Skeletal muscle tissue (tissue), 4 donors: ENCODE measurements around the gene ITGB3BP. TPM values are rescaled to one million over a fixed set of nuclear protein-coding genes. Genes with fewer than 3 reads are reported as not detected.
"Not testable (repeated sequence)": the region's sequence is repeated elsewhere in the genome, so short reads cannot be mapped to it uniquely, and the experiment has no call there.

Experiments used
- H3K27ac ChIP-seq: one replicate; pipeline ENCODE4 v1.7.0; 2013; ENCODE audit warnings: mild to moderate bottlenecking, low read depth, low read length, inconsistent platforms
- H3K27me3 ChIP-seq, 3 donors: one replicate each; pipeline ENCODE4 v1.7.0; 2013; ENCODE audit warnings: low read length in 3 of 3; ENCODE audit not compliant: control insufficient read depth in 3 of 3, insufficient read depth in 3 of 3
- H3K36me3 ChIP-seq, 3 donors: one replicate each; pipeline ENCODE4 v1.7.0; 2013; ENCODE audit warnings: low read length in 3 of 3; ENCODE audit not compliant: control insufficient read depth in 3 of 3, insufficient read depth in 3 of 3
- H3K4me1 ChIP-seq, 3 donors: one replicate each; pipeline ENCODE4 v1.7.0; 2013; ENCODE audit warnings: low read length in 3 of 3, mild to moderate bottlenecking in 3 of 3; ENCODE audit not compliant: control insufficient read depth in 3 of 3, insufficient read depth in 3 of 3
- H3K4me3 ChIP-seq, 3 donors: one replicate each; pipeline ENCODE4 v1.7.0; 2013; ENCODE audit warnings: low read length in 3 of 3
- H3K9ac ChIP-seq, 3 donors: one replicate each; pipeline ENCODE4 v1.7.0; 2013; ENCODE audit warnings: low read length in 3 of 3, mild to moderate bottlenecking in 3 of 3, moderate library complexity in 2 of 3, low read depth in 1 of 3
- H3K9me3 ChIP-seq, 3 donors: one replicate each; pipeline ENCODE4 v1.7.0; 2013; ENCODE audit warnings: low read length in 3 of 3; ENCODE audit not compliant: control insufficient read depth in 3 of 3
- total RNA-seq: library from RNA; depleted of rRNA; stranded (reverse); fragments of >200 nt; gene quantifications from one replicate; pipeline ENCODE4 v1.2.3, GENCODE V29; 2014
- donor health status: Osteomylitis.

The ITGB3BP gene
- total RNA-seq, 1 donor from 2014 or later = 14.1 TPM

DNA sequence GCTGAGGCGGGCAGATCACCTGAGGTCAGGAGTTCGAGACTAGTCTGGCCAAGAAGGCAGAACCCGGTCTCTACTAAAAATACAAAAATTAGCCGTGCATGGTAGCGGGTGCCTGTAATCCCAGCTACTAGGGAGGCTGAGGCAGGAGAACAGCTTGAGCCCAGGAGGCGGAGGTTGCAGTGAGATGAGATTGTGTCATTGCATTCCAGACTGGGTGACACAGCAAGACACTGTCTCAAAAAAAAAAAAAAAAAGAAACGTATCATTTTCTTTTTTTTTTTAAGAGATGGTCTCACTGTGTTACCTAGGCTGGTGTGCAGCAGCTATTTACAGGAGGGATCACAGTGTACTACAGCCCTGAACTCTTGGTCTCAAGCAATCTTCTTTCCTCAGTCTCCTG lies 47.3 kb downstream of the ITGB3BP start:
- no peak overlapping the region for H3K27ac ChIP-seq
- H3K4me1 ChIP-seq = no peaks in the 10 kb centered on the region
- no peak overlapping the region for H3K4me3 ChIP-seq
- no peaks in the 10 kb centered on the region for H3K27me3 ChIP-seq
- no peaks in the 10 kb centered on the region for H3K9me3 ChIP-seq
- no peak overlapping the region for H3K9ac ChIP-seq
- peaks cover 0 to 2% (median 0%) of the 10 kb centered on the region in 3 donors for H3K36me3 ChIP-seq

DNA sequence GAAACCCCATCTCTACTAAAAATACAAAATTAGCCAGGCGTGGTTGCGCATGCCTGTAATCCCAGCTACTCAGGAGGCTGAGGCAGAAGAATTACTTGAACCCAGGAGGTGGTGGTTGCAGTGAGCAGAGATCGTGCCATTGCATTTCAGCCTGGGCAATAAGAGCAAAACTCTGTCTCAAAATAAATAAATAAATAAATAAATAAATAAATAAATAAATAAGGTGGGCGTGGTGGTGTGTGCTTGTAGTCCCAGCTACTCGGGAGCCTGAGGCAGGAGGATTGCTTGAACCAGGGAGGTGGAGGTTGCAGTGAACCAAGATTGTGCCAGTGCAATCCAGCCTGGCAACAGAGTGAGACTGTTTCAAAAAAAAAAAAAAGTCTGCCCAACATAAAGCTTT lies 54.3 kb downstream of the ITGB3BP start:
- H3K9me3 ChIP-seq, H3K4me1 ChIP-seq, H3K4me3 ChIP-seq, H3K36me3 ChIP-seq, H3K27ac ChIP-seq, H3K27me3 ChIP-seq, H3K9ac ChIP-seq: not testable (repeated sequence)

DNA sequence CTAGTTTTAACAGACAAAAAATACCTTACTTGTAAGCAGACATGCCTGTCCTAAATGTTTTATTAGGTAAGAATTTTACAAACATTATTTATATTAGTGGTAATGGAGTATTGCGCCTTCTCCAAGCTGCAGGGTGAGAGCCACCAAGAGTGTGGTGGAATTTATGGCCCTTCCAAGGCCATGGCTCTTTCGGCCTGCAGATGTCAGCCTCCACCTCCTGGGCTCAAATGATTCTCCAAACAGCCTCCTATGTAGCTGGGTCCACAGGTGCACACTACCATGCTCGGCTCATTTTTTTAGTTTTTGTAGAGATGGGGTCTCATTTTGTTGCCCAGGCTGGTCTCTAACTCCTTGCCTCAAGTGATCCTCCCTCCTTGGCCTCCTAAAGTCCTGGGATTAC lies 56.3 kb downstream of the ITGB3BP start:
- no peaks in the 10 kb centered on the region for H3K36me3 ChIP-seq
- no peak overlapping the region for H3K9ac ChIP-seq
- no peaks in the 10 kb centered on the region for H3K27me3 ChIP-seq
- no peak overlapping the region for H3K27ac ChIP-seq
- no peak overlapping the region for H3K4me3 ChIP-seq
- no peaks in the 10 kb centered on the region for H3K4me1 ChIP-seq
- H3K9me3 ChIP-seq = peaks cover 0 to 4% (median 0%) of the 10 kb centered on the region in 3 donors

DNA sequence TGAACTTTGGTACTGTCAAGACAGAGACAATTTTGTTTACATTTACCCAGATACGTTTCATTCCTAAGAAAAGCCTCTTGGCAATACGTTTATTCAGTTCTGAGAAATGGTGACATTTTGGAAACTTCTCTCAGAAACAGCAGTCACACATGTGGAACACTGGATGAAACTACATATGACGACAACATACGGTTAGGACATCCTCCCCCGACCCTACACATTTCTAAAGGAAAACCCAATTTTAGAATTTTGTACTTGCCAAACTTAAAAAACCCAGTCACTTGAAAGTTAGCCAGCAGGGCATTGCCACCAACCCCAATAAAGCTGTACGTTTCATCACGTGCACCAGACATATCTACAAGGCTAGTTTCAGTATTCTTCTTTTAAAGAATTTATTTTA lies 56.8 kb downstream of the ITGB3BP start:
- Histone ChIP-seq H3K36me3 (no peaks in the 10 kb centered on the region), H3K27ac (no peak overlapping the region), H3K9me3 (peaks cover 0 to 9% (median 0%) of the 10 kb centered on the region in 3 donors)

DNA sequence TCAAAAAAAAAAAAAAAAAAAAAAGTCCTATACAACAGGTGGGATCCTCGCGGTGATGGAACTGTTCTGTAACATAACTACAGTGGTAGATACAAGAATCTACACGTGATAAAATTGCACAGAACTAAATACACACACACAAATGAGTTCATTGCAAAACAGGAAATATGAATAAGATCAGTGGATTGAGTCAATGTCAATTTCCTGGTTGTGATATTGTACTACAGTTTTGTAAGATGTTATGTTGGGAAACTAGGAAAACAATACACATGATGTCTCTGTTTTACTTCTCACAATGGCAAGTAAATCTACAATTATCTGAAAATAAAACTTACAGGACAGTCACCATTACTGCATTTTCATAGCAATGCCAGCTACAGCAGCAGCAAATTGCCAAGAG lies 59.8 kb downstream of the ITGB3BP start:
- Histone ChIP-seq H3K27ac (no peak overlapping the region), H3K4me3 (no peak overlapping the region), H3K4me1 (no peaks in the 10 kb centered on the region)

More for the DNA sequence above, 56.8 kb downstream of the ITGB3BP start:
- H3K9ac ChIP-seq = no peak overlapping the region
- no peaks in the 10 kb centered on the region for H3K4me1 ChIP-seq
- no peak overlapping the region for H3K4me3 ChIP-seq
- no peaks in the 10 kb centered on the region for H3K27me3 ChIP-seq

DNA sequence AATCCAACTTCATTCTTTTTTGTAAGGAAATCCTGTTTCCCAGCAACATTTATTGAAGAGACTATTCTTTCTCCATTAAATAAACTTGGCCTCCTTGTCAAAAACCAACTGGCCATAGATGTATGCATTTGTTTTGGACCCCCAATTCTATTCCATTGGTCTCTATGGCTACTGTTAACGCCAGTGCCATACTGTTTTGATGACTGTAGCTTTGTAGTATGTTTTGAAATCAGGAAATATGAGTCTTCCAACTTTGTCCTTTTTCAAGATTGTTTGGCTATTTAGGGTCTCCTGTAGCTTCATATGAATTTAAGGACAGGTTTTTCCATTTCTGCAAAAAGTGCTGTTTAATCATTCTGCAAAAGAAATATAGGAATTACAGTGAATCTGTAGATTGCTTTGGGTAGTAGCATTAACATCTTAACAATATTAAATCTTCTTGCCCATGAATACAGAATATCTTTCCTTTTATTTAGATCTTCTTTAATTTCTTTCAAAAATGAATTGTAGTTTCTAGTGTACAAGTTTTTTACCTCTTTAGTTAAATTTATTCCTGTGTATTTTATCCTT lies 61.3 kb downstream of the ITGB3BP start:
- Histone ChIP-seq H3K9ac (no peak overlapping the region), H3K4me1 (no peaks in the 10 kb centered on the region), H3K27ac (no peak overlapping the region), H3K27me3 (no peaks in the 10 kb centered on the region), H3K9me3 (peaks cover 0 to 9% (median 0%) of the 10 kb centered on the region in 3 donors), H3K4me3 (no peak overlapping the region), H3K36me3 (no peaks in the 10 kb centered on the region)

More for the DNA sequence above, 59.8 kb downstream of the ITGB3BP start:
- H3K9ac ChIP-seq = no peak overlapping the region
- H3K9me3 ChIP-seq = peaks cover 0 to 9% (median 0%) of the 10 kb centered on the region in 3 donors
- no peaks in the 10 kb centered on the region for H3K27me3 ChIP-seq
- H3K36me3 ChIP-seq = no peaks in the 10 kb centered on the region

DNA sequence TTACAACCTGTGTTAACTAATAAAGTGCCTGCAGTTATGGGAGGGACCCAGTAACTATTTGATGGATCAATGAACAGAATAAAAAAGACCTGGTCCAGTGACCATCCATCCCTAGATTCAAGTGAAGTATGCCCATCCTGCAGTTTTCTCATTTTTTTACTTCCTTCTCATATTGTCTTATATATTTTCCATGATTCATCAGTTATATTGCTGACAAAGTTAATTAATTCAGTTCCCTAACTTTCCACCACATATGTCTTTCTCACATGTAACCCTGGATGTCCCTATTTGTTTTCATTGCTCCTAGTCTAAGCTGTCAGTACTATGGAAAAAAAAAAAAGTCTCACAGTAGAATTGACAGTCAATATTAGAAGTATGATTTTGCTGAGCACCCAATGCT lies 64.3 kb downstream of the ITGB3BP start:
- no peaks in the 10 kb centered on the region for H3K36me3 ChIP-seq
- H3K4me1 ChIP-seq = no peaks in the 10 kb centered on the region
- no peak overlapping the region for H3K27ac ChIP-seq
- no peaks in the 10 kb centered on the region for H3K27me3 ChIP-seq
- H3K4me3 ChIP-seq = no peak overlapping the region
- no peak overlapping the region for H3K9ac ChIP-seq
- H3K9me3 ChIP-seq = peaks cover 0 to 9% (median 0%) of the 10 kb centered on the region in 3 donors

DNA sequence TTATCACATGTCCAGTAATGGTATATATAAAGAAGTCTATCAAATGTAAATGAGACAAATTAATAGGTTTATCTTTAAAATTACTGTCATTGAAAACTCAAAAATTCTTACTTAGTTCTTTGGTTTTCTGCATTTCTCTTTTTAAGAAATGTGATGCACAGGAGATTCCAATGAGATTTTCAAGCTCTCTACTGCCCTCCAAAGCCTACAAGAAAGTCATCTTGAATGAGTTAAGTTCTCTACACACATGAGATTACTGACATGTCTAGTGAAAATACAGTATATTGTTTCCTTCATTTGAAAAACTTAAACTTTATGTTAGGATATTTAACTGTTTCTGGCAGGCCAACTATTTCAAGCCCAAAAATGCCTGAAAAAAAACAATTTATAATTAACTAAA lies 68.8 kb downstream of the ITGB3BP start:
- Histone ChIP-seq H3K27ac (no peak overlapping the region), H3K36me3 (no peaks in the 10 kb centered on the region), H3K4me1 (no peaks in the 10 kb centered on the region), H3K27me3 (no peaks in the 10 kb centered on the region), H3K9me3 (no peaks in the 10 kb centered on the region), H3K4me3 (no peak overlapping the region), H3K9ac (no peak overlapping the region)

DNA sequence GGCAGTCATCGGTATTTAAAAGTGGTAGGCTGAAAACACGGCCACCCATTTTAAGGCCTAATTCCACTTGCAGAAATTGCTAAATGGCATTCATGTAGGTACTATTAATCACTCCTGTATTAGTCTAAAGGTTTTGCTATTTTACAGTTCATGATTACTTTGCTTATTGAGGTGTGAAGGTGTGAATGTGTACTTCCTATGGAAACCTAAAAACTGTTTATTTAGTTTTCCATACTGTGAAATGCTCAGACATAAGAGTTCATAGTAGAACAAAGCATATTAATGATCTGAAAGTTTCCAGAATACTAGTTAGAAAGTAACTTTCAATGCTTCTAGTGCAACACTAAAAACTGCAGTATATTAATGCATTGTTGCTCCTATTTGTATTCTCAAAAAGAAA lies 69.8 kb downstream of the ITGB3BP start:
- H3K9me3 ChIP-seq = no peaks in the 10 kb centered on the region
- H3K4me1 ChIP-seq = no peaks in the 10 kb centered on the region
- H3K9ac ChIP-seq = no peak overlapping the region
- H3K36me3 ChIP-seq = no peaks in the 10 kb centered on the region
- no peak overlapping the region for H3K27ac ChIP-seq
- H3K27me3 ChIP-seq = no peaks in the 10 kb centered on the region
- no peak overlapping the region for H3K4me3 ChIP-seq

DNA sequence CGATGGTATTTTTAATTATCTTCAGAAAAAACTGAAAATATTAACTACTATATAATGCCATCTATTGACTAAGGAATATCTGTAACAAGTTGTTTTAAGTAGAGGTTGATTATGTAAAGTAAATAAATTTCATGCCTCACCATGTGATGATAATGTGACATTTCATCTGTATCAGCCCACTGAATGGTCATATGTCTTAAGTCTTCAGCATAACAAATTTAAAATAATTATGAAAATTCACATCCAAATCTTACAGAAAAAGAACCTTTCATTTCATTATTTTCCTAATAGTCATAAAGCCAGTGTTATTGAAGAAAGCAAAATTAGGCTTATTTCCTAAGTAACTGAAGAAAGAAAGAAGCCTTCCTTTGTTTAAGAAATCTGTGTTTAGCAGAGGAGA lies 72.6 kb downstream of the ITGB3BP start:
- no peaks in the 10 kb centered on the region for H3K4me1 ChIP-seq
- no peaks in the 10 kb centered on the region for H3K27me3 ChIP-seq
- no peaks in the 10 kb centered on the region for H3K9me3 ChIP-seq
- H3K9ac ChIP-seq = no peak overlapping the region
- no peak overlapping the region for H3K4me3 ChIP-seq
- no peak overlapping the region for H3K27ac ChIP-seq
- no peaks in the 10 kb centered on the region for H3K36me3 ChIP-seq
